SK-N-SH (cell line): ENCODE measurements around the gene SCT. TPM values are rescaled to one million over a fixed set of nuclear protein-coding genes. Genes with fewer than 3 reads are reported as not detected.

Experiments used
- CTCF ChIA-PET: fragments of 300-600, 350-600 bp; formaldehyde crosslinking; extraction: SDS; loops from one replicate; lab custom pipeline; 2021; lab: Yijun Ruan, JAX
- POLR2A ChIA-PET: fragments of 350-600 bp; sonication (Branson Sonifier 250); formaldehyde crosslinking; extraction: SDS; loops from one replicate; lab custom pipeline; 2020; ENCODE audit warnings: antibody characterized with exemption, inconsistent platforms; lab: Yijun Ruan, JAX
- DNase-seq: peaks from one replicate; pipeline ENCODE4 v3.0.0; 2012
- H2AFZ ChIP-seq: fragments of 200-600 bp; sonication (generic); 2 replicates; pipeline ENCODE4 v1.8.1; 2016; ENCODE audit warnings: antibody characterized with exemption, mild to moderate bottlenecking, low read depth
- H3F3A ChIP-seq: fragments of 200-600 bp; sonication (generic); replicated peaks from 2 replicates; pipeline ENCODE3; 2016; ENCODE audit warnings: antibody characterized with exemption, mild to moderate bottlenecking; ENCODE audit not compliant: insufficient read depth
- H3K27ac ChIP-seq, 2 experiments: fragments of 200-500 bp in 1 of 2; fragments of 200-600 bp in 1 of 2; sonication (Bioruptor generic) in 1 of 2; sonication (generic), shearing (Covaris generic) in 1 of 2; 2 replicates each; pipeline versions ENCODE4 v1.5.1 to v1.6.1; 2014 to 2016; ENCODE audit warnings: low read depth in 2 of 2, inconsistent platforms in 1 of 2, low read length in 1 of 2, mild to moderate bottlenecking in 1 of 2, mixed read lengths in 1 of 2
- H3K27me3 ChIP-seq: fragments of 200-600 bp; sonication (generic), shearing (Covaris generic); 2 replicates; pipeline ENCODE4 v1.6.1; 2016; ENCODE audit warnings: mixed run types; ENCODE audit not compliant: insufficient read depth
- H3K36me3 ChIP-seq, 2 experiments: fragments of 200-500 bp in 1 of 2; fragments of 200-600 bp in 1 of 2; sonication (Bioruptor generic) in 1 of 2; sonication (generic) in 1 of 2; replicated peaks in 1 of 2; 2 replicates each; pipeline versions ENCODE3 to v1.5.1; 2014 to 2016; ENCODE audit warnings: low read length in 1 of 2, mild to moderate bottlenecking in 1 of 2; ENCODE audit not compliant: insufficient read depth in 2 of 2, control insufficient read depth in 1 of 2
- H3K4me1 ChIP-seq, 2 experiments: fragments of 200-500 bp in 1 of 2; fragments of 200-600 bp in 1 of 2; sonication (Bioruptor generic) in 1 of 2; sonication (generic), shearing (Covaris generic) in 1 of 2; 2 replicates each; pipeline versions ENCODE4 v1.5.1 to v1.6.1; 2014 to 2016; ENCODE audit warnings: low read depth in 1 of 2, low read length in 1 of 2, mixed run types in 1 of 2; ENCODE audit not compliant: insufficient read depth in 2 of 2, control insufficient read depth in 1 of 2
- H3K4me2 ChIP-seq: fragments of 200-600 bp; sonication (generic), shearing (Covaris generic); 2 replicates; pipeline ENCODE4 v1.6.1; 2017; ENCODE audit warnings: mixed run types
- H3K4me3 ChIP-seq, 2 experiments: fragments of 200-500 bp in 1 of 2; fragments of 200-600 bp in 1 of 2; sonication (Bioruptor generic) in 1 of 2; sonication (generic), shearing (Covaris generic) in 1 of 2; 2 replicates each; pipeline versions ENCODE4 v1.5.1 to v1.8.1; 2014 to 2016; ENCODE audit warnings: low read depth in 2 of 2, inconsistent platforms in 1 of 2, low read length in 1 of 2, mild to moderate bottlenecking in 1 of 2, mixed read lengths in 1 of 2, moderate library complexity in 1 of 2
- H3K79me2 ChIP-seq: fragments of 200-600 bp; sonication (generic); 2 replicates; pipeline ENCODE4 v1.8.1; 2017; ENCODE audit warnings: mild to moderate bottlenecking; ENCODE audit not compliant: insufficient read depth
- H3K9ac ChIP-seq: fragments of 200-600 bp; sonication (generic); 2 replicates; pipeline ENCODE4 v1.6.1; 2017; ENCODE audit warnings: mixed run types
- H3K9me2 ChIP-seq: fragments of 200-600 bp; sonication (generic); 2 replicates; pipeline ENCODE4 v1.6.1; 2017; ENCODE audit warnings: mixed run types
- H3K9me3 ChIP-seq: fragments of 200-600 bp; sonication (generic); 2 replicates; pipeline ENCODE4 v1.6.1; 2017; ENCODE audit warnings: mixed run types, mild to moderate bottlenecking, moderate library complexity
- H4K20me1 ChIP-seq: fragments of 200-600 bp; sonication (generic); 2 replicates; pipeline ENCODE4 v1.6.1; 2017; ENCODE audit warnings: mild to moderate bottlenecking, mixed run types; ENCODE audit not compliant: insufficient read depth
- CHD2 ChIP-seq: fragments of 150-350 bp; IDR thresholded peaks from 2 replicates; pipeline ENCODE4 v1.6.1; 2018; ENCODE audit warnings: low read length; ENCODE audit not compliant: partially characterized antibody
- EZH2phosphoT487 ChIP-seq: fragments of 200-600 bp; sonication (generic); IDR thresholded peaks from 2 replicates; pipeline ENCODE4 v1.6.1; 2017; ENCODE audit warnings: low read depth, mixed run types, mild to moderate bottlenecking, antibody characterized with exemption, moderate library complexity, borderline replicate concordance
- FOXJ3 ChIP-seq: sonication (generic); formaldehyde crosslinking; IDR thresholded peaks from 2 replicates; pipeline ENCODE4 v1.5.1; 2020; ENCODE audit warnings: mild to moderate bottlenecking, missing genetic modification reagents
- FOXM1 ChIP-seq: IDR thresholded peaks from 2 replicates; pipeline ENCODE4 v1.4.0; 2012; ENCODE audit warnings: low read depth, mild to moderate bottlenecking
- GABPA ChIP-seq: IDR thresholded peaks from 2 replicates; pipeline ENCODE4 v1.4.0; 2012; ENCODE audit warnings: low read depth, mild to moderate bottlenecking
- GATA2 ChIP-seq: sonication (generic); formaldehyde crosslinking; IDR thresholded peaks from 2 replicates; pipeline ENCODE4 v1.5.0; 2020; ENCODE audit warnings: mild to moderate bottlenecking, missing genetic modification reagents
- JUND ChIP-seq: IDR thresholded peaks from 2 replicates; pipeline ENCODE4 v1.4.0; 2012
- RCOR1 ChIP-seq: fragments of 150-350 bp; IDR thresholded peaks from 2 replicates; pipeline ENCODE4 v1.6.1; 2017; ENCODE audit warnings: antibody characterized with exemption, low read length
- RFX5 ChIP-seq: IDR thresholded peaks from 2 replicates; pipeline ENCODE4 v1.6.1; 2012; ENCODE audit warnings: mild to moderate bottlenecking, improper control_type of control experiment, low read length
- SIN3A ChIP-seq: IDR thresholded peaks from 2 replicates; pipeline ENCODE4 v1.6.1; 2012; ENCODE audit warnings: low read depth, mild to moderate bottlenecking, low read length, moderate library complexity, borderline replicate concordance
- YY1 ChIP-seq: IDR thresholded peaks from 2 replicates; pipeline ENCODE4 v1.4.0; 2012; ENCODE audit warnings: low read depth, mild to moderate bottlenecking
- WGBS: methylation state at CpG from one replicate; pipeline ENCODE4 v1.1.6; 2017; ENCODE audit warnings: low lambda C conversion rate; 5-methylcytosine and 5-hydroxymethylcytosine counted together
- polyA plus RNA-seq, 3 experiments: library from polyadenylated mRNA; depleted of rRNA; stranded (reverse); fragments of >200 nt; gene quantifications; 2 replicates each; pipeline ENCODE4 v1.2.3, GENCODE V29; 2012
- TF ChIP-seq, protein P1 (sequence below): IDR thresholded peaks from 2 replicates; pipeline ENCODE4 v1.4.0; 2012; ENCODE audit warnings: low read depth
- TF ChIP-seq, protein P2 (sequence below): IDR thresholded peaks from 2 replicates; pipeline ENCODE4 v1.6.1; 2012; ENCODE audit warnings: mild to moderate bottlenecking, low read depth, low read length, moderate library complexity
- TF ChIP-seq, protein P3 (sequence below): fragments of 150-350 bp; IDR thresholded peaks from 2 replicates; pipeline ENCODE4 v1.6.1; 2016; ENCODE audit warnings: mild to moderate bottlenecking, low read depth, low read length
- TF ChIP-seq, protein P4 (sequence below): fragments of 200-600 bp; sonication (generic); IDR thresholded peaks from 2 replicates; pipeline ENCODE4 v1.6.1; 2017; ENCODE audit warnings: antibody characterized with exemption, mild to moderate bottlenecking, moderate library complexity
- TF ChIP-seq, protein P5 (sequence below): IDR thresholded peaks from 2 replicates; pipeline ENCODE4 v1.4.0; 2012; ENCODE audit warnings: low read depth, borderline replicate concordance

Gene SCT
- polyA plus RNA-seq, 1 of the 3 experiments (the other 2 are of a cell fraction): not detected

DNA sequence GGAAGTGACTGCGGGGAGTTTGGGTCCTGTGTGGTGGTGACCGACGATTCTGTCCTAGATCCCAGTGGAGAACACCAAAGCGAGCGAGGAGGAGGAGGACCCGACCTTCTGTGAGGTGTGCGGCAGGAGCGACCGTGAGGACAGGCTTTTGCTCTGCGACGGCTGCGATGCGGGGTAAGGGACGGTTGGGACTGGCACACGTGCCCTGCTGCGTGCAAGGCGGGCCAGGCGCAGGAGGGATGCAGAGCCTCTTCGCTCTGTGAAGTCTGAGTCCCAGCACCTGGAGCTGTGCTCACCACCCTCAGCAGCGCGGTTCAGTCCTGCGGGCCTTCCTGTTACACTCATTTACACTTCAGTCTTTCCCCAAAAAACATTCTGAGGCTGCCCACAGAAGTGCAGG is 34.5 kb downstream of the SCT start:
- POLR2A ChIA-PET: no interaction called here
- CTCF ChIA-PET: no interaction called here
- Histone ChIP-seq H3K4me2 (no peak overlapping the region), H3F3A (peaks cover 10% of the 10 kb centered on the region), H3K36me3 (peaks cover 42 to 72% of the 10 kb centered on the region in 2 experiments), H3K4me3 (no peak overlapping the region), H2AFZ (no peak overlapping the region), H3K27ac (no peak overlapping the region), H3K27me3 (no peaks in the 10 kb centered on the region), H3K79me2 (peaks cover 51% of the 10 kb centered on the region), H4K20me1 (peaks cover 48% of the 10 kb centered on the region), H3K9ac (no peak overlapping the region), H3K9me3 (no peaks in the 10 kb centered on the region), H3K4me1 (no peaks in the 10 kb centered on the region), H3K9me2 (no peaks in the 10 kb centered on the region)
- no peak for DNase-seq
- WGBS: over 99% methylated on average over 21 of the region's 22 CpGs
- TF ChIP-seq RCOR1 (no peak), EZH2phosphoT487 (no peak), SIN3A (no peak), FOXJ3 (CRISPR knock-in tag) (no peak), GABPA (no peak), RFX5 (no peak), JUND (no peak), YY1 (no peak), GATA2 (CRISPR knock-in tag) (no peak), FOXM1 (no peak), CHD2 (no peak)
- TF ChIP-seq, protein P1, sequence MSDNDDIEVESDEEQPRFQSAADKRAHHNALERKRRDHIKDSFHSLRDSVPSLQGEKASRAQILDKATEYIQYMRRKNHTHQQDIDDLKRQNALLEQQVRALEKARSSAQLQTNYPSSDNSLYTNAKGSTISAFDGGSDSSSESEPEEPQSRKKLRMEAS: no peak
- TF ChIP-seq, protein P2, sequence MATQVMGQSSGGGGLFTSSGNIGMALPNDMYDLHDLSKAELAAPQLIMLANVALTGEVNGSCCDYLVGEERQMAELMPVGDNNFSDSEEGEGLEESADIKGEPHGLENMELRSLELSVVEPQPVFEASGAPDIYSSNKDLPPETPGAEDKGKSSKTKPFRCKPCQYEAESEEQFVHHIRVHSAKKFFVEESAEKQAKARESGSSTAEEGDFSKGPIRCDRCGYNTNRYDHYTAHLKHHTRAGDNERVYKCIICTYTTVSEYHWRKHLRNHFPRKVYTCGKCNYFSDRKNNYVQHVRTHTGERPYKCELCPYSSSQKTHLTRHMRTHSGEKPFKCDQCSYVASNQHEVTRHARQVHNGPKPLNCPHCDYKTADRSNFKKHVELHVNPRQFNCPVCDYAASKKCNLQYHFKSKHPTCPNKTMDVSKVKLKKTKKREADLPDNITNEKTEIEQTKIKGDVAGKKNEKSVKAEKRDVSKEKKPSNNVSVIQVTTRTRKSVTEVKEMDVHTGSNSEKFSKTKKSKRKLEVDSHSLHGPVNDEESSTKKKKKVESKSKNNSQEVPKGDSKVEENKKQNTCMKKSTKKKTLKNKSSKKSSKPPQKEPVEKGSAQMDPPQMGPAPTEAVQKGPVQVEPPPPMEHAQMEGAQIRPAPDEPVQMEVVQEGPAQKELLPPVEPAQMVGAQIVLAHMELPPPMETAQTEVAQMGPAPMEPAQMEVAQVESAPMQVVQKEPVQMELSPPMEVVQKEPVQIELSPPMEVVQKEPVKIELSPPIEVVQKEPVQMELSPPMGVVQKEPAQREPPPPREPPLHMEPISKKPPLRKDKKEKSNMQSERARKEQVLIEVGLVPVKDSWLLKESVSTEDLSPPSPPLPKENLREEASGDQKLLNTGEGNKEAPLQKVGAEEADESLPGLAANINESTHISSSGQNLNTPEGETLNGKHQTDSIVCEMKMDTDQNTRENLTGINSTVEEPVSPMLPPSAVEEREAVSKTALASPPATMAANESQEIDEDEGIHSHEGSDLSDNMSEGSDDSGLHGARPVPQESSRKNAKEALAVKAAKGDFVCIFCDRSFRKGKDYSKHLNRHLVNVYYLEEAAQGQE: no peak
- TF ChIP-seq, protein P3, sequence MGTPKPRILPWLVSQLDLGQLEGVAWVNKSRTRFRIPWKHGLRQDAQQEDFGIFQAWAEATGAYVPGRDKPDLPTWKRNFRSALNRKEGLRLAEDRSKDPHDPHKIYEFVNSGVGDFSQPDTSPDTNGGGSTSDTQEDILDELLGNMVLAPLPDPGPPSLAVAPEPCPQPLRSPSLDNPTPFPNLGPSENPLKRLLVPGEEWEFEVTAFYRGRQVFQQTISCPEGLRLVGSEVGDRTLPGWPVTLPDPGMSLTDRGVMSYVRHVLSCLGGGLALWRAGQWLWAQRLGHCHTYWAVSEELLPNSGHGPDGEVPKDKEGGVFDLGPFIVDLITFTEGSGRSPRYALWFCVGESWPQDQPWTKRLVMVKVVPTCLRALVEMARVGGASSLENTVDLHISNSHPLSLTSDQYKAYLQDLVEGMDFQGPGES: no peak
- TF ChIP-seq, protein P4, sequence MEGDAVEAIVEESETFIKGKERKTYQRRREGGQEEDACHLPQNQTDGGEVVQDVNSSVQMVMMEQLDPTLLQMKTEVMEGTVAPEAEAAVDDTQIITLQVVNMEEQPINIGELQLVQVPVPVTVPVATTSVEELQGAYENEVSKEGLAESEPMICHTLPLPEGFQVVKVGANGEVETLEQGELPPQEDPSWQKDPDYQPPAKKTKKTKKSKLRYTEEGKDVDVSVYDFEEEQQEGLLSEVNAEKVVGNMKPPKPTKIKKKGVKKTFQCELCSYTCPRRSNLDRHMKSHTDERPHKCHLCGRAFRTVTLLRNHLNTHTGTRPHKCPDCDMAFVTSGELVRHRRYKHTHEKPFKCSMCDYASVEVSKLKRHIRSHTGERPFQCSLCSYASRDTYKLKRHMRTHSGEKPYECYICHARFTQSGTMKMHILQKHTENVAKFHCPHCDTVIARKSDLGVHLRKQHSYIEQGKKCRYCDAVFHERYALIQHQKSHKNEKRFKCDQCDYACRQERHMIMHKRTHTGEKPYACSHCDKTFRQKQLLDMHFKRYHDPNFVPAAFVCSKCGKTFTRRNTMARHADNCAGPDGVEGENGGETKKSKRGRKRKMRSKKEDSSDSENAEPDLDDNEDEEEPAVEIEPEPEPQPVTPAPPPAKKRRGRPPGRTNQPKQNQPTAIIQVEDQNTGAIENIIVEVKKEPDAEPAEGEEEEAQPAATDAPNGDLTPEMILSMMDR: no peak
- TF ChIP-seq, protein P5, sequence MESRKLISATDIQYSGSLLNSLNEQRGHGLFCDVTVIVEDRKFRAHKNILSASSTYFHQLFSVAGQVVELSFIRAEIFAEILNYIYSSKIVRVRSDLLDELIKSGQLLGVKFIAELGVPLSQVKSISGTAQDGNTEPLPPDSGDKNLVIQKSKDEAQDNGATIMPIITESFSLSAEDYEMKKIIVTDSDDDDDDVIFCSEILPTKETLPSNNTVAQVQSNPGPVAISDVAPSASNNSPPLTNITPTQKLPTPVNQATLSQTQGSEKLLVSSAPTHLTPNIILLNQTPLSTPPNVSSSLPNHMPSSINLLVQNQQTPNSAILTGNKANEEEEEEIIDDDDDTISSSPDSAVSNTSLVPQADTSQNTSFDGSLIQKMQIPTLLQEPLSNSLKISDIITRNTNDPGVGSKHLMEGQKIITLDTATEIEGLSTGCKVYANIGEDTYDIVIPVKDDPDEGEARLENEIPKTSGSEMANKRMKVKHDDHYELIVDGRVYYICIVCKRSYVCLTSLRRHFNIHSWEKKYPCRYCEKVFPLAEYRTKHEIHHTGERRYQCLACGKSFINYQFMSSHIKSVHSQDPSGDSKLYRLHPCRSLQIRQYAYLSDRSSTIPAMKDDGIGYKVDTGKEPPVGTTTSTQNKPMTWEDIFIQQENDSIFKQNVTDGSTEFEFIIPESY: no peak
